GM18498 (cell line): ENCODE data around the gene DUSP6.
"Not testable (repeated sequence)": the region's sequence is repeated elsewhere in the genome, so short reads cannot be mapped to it uniquely, and the experiment has no call there.

Experiments
- ATAC-seq: cut with Tn5 transposase; IDR thresholded peaks from one replicate; pipeline ENCODE4 v1.9.1; 2021; ENCODE audit warnings: mild to moderate bottlenecking, moderate library complexity; ENCODE audit not compliant: unreplicated experiment

DUSP6 gene

GRCh38 chr12:89353188-89353822 lies 1.0 kb upstream of the DUSP6 start:
- ATAC-seq: peak; percentile 23

DNA sequence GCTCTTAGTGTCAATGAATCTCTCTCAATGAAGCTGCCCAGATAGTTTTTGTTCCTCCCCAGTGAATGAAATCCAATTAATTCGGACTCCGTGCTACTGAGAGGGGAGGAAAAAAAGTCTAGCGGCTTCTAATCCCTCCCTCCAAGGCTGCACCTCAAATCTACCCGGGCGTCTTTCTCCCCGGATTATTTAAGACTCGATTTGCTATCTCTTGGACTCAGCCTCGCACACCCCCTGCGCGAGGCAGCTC lies 134 bp downstream of the DUSP6 start:
- ATAC-seq: no peak

- peak; percentile 47 for ATAC-seq
These were observed 636 bp downstream of the DUSP6 start for GRCh38 chr12:89351489-89352241.

GRCh38 chr12:89350630-89351488 lies 1.4 kb downstream of the DUSP6 start:
- no peak for ATAC-seq

- ATAC-seq: no peak
These were observed 2.1 kb downstream of the DUSP6 start for GRCh38 chr12:89350260-89350629.

DNA sequence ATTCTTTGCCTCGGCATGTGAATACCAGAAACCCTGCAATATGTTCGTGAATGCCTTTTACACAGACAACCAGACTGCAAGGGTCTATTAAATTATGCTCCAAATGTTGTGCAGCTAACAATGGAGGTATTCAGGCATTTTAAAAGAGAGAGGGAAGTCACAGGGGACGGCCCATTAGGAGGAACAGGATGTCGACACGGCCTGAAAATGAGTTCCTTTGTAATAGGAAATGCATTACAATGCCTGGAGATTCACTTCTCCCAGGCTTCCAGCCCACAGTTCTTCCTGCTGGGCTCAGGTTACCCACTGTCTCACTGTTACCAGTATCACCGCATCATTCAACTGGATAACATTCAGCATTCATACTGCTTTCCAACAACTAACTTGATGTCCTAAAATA lies 2.5 kb downstream of the DUSP6 start:
- no peak for ATAC-seq

- ATAC-seq: no peak
These were observed 3.2 kb downstream of the DUSP6 start for GRCh38 chr12:89348894-89349699.

- no peak for ATAC-seq
These were observed 4.9 kb downstream of the DUSP6 start for GRCh38 chr12:89347325-89347829.

DNA sequence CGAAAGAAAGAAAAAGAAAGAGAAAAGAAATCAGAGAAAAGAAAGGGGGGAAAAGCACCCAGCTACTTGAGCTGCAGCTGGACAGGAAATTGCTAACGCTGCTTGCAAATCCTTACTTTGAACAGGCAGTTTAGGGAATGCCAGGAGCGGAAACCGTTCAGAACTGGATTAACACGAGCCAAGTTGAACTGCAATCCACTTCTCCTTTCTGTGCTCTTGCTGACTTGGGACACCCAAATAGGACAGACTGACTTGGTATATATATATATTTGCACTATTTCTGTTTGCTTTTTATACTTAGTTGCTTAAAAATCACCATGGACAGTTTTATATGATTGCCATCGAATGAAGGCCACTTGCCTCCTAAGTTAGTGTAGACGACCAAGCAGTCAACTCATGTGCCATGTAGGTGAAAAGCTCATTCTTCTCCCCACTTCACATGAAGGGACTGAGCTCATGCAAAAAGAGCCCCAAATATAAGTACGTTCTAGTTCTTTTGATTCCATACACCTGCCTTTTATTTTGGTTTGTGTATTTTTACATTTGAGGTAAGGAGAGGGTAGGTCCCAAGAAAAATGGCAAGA lies 5.5 kb downstream of the DUSP6 start:
- peak; percentile 11 for ATAC-seq

DNA sequence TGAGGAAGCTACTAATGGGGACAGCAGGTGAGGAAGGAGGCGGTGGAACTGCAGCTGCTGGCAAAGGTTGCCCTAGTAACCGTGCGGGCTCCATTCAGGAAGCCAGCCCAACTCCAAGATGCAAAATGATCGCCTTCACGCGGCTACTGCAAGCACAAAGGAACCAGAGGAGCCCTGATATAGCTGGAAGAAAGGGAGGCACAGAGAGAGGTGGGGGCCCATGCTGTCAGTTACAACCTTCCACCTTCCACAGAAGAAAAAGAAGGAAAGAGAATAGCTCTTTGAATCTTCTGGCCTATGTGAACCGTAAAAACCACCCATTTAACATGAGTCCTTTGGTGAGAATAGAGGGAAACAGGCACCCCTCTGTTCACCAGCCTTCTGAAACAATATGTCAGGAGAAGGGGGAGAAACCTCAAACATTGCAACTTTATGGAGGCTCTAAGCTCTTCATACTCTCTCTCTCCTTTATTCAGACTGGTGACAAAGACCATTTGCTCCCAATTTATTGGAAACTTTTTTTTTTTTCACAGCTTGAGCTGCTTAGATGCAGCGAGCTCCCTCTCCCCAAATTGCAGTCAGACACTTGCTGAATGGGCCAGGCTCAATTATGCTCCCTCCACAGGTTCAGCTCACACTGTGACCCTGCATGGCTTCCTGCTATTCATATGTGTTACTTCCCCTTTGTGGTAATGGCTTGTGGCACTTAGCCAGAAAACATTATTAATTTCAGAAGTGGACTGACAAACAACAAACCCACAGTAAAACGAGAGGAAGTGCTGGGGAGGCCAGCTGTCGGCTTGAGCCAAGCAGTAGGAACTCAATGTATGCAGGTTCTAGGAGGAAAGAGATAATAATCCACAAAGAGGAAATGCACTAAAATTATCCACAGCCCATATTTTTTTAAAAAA lies 6.2 kb downstream of the DUSP6 start:
- peak; percentile 98 for ATAC-seq

GRCh38 chr12:89345376-89345775 lies 6.9 kb downstream of the DUSP6 start:
- ATAC-seq: no peak

- no peak for ATAC-seq
These were observed 7.5 kb downstream of the DUSP6 start for GRCh38 chr12:89344862-89345202.

GRCh38 chr12:89344043-89344861 lies 8.0 kb downstream of the DUSP6 start:
- no peak for ATAC-seq

DNA sequence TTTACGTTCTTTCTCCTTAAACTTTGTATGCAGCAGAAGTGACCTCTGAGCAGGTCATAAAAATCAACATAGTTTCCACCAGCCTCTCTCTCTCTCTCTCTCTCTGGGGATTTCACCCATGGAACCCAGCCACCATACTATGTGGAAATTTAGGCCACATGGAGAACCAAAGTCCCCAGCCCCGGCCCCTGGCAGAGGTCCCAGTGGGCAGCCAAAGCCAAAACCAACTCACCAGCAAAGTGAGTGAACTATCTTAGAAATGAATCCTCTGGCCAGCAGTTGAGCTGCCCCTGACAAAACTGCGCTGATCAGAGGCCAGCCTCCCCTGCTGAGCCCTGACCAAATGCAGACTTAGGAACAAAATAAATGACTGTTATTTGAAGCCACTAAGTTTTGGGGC lies 9.2 kb downstream of the DUSP6 start:
- ATAC-seq: no peak

DNA sequence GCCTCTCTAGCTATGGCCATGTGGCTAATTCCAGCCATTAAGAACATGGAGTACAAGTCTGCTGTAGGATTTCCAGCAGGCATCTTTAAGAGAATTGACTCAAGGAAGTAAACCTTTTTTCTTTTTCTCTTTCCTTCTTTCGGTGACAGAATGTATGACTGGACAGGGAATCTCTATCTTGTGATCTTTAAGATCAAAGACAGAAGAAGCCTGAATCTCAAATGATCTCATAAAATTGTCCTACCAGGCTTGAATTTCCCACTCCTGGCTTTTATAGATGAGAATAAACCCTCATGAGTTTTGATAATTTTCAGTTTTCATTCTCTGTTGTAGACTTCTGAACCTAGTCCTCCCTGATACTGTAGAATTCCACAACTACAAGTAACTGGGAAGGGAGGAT lies 11.4 kb downstream of the DUSP6 start:
- ATAC-seq: no peak

GRCh38 chr12:89339526-89339925 lies 12.8 kb downstream of the DUSP6 start:
- no peak for ATAC-seq

DNA sequence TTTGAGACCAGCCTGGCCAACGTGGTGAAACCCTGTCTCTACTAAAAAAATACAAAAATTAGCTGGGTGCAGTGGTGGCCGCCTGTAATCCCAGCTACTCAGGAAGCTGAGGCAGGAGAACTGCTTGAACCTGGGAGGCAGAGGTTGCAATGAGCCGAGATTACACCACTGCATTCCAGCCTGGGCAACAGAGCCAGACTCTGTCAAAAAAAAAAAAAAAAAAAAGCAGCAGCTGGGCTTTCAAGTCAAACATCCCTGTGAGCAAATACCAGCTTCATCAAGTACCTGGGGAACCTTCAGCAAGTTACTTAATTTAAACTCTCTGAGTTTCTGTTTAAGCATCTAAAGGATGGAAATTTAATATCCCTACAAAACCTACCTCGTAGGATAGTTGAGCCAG lies 15.2 kb downstream of the DUSP6 start:
- not testable (repeated sequence) for ATAC-seq

DNA sequence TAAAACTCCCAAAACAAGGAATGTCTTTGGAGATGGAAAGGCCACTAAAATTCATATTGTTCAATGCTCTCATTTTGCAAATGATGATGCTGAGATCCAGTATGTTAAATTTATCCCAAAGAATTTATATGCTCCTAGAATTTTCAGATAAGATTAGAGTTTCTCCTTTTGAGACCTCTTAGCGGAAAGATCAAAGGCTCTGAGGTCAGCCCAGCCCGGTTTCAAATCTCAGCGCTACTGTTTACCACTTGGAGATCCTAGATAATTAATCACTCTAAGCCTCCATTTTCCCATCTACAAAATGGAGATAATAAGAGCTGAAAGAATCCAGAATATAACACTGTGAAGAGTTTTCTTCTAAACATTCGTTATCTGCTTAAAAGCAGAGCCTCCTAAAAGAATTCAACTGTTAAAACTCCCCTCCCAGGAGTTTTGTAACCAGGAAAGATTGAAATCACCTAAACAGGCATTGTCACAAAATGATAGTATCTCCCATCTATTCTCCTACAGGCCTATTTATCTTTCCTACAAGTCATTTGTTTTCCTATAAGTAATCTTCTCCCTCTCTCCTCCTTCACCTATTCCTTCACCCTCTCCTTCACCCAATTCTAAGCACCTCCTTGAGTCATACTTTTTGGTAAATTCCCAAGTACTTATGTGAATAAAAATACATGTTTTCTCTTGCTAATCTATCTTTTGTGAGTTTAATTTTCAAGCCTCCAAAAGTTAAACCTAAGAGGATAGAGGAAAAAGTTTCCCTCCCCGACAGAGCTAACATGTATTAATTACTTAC lies 16.7 kb downstream of the DUSP6 start:
- no peak for ATAC-seq
